NOMO-1 treated with dmso at 0.1 percent for 144 hours (cell line): ENCODE measurements around the gene TCTA.

Experiments
- DNase-seq: peaks from one replicate; lab custom pipeline; 2025; ENCODE audit not compliant: unreplicated experiment; lab: John Stamatoyannopoulos, UW

TCTA gene

GRCh38 chr3:49456466-49456865, 44.2 kb downstream of the TCTA start:
- DNase-seq = no peak

GRCh38 chr3:49460188-49460890, 48.1 kb downstream of the TCTA start:
- no peak for DNase-seq

GRCh38 chr3:49460956-49461355, 48.7 kb downstream of the TCTA start:
- no peak for DNase-seq

- no peak for DNase-seq
Measured at GRCh38 chr3:49461443-49462171, 49.4 kb downstream of the TCTA start.

DNA sequence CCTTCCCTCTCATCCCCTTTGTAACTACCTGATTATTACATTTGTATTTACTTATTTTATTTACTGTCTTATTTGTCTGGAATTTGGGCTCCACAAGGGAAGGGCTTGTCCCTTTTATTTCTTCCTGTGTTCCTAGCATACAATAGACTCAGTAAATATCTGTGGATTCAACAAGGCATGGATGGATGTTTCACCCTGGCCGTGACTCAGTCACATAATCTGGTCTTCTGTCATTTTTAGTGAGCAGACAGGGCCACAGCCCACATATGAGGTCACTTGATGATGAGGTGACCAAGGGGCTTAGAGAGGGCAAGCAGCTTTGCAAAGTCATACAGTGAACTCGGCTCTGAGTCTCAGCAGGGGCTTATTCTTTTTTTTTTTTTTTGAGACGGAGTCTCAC, 50.0 kb downstream of the TCTA start:
- DNase-seq = no peak

DNA sequence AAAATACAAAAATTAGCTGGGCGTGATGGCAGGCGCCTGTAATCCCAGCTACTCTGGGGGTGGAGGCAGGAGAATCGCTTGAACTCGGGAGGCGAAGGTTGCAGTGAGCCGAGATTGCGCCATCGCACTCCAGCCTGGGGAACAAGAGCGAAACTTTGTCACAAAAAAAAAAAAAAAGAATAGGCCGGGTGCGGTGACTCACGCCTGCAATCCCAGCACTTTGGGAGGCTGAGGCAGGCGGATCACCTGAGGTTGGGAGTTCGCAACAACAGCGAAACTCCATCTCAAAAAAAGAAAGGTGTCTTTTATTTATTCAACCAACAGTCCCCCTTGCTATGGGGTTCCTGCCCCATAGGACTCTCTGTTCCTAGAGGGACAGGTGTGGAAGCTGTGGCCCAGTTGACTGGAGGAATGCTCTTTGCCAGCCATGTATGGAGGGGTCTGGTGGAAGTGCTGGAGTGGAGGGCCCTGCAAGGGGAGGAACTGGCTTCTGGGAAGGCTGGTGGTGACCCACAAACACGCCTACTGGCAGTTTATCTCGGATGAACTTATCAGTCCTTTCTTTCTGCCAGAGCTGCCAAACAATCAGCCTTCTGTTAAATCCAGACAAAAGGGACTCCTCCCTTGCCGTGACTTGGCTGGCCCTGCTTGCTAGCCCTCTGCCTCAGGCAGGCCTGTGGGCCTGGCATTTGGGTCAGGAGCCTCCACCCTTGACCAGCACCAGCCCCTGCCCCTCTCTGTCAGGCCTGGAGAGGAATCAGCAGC, 53.2 kb downstream of the TCTA start:
- DNase-seq = no peak
